ENCODE results near the gene HECTD2. TPM values are rescaled to one million over a fixed set of nuclear protein-coding genes. Genes with fewer than 3 reads are reported as not detected.

HECTD2 gene
- total and polyA plus RNA-seq, 7 donors: 1.7 to 15.0 (median 6.8) TPM

DNA sequence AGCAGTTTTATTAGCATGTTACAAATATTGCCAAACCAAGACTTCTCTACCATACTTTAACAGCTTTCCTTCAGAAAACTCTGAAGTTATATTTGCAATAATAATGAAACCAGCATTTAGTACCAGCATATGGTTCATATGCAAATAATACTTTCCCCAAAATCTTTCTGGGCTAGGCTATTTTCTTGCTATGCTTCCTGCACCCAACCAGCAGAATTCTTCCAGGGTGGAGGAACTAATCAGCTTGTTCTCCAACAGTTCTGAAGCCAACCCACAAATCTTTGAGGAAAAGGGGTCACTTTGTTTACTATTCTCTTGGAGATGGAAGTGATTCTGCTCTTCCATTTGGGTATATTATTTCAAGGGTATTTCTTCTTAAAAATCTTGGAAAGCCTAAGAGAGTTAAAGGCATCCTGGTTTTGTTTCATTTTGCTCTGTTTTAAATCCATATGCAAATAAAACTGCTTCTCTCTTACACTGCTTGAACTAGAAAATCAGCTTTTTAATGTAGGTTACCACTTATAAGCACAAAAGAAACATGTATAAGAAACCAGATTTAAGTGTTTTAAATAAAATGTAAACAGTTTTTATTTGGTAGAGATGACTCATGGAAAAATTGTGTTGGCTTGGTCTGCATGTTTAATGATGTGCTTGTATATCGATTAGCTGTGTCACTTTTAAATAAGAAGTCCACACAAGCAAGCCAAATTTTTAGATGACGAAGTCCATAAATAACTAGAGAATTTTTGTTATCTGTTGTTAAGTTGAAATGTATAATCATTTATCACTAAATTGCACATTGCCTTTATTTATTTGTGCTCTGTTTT, 103.7 kb downstream of the HECTD2 start:
- peak overlapping the region; percentile 1 for H3K27ac ChIP-seq
- DNase-seq: no peak
- no peaks in the 10 kb centered on the region for H3K4me1 ChIP-seq
- WGBS, 3 donors: 76 to 85% (median 80%) methylated on average over 2 of the region's 2 CpGs
- TF ChIP-seq, protein P1, sequence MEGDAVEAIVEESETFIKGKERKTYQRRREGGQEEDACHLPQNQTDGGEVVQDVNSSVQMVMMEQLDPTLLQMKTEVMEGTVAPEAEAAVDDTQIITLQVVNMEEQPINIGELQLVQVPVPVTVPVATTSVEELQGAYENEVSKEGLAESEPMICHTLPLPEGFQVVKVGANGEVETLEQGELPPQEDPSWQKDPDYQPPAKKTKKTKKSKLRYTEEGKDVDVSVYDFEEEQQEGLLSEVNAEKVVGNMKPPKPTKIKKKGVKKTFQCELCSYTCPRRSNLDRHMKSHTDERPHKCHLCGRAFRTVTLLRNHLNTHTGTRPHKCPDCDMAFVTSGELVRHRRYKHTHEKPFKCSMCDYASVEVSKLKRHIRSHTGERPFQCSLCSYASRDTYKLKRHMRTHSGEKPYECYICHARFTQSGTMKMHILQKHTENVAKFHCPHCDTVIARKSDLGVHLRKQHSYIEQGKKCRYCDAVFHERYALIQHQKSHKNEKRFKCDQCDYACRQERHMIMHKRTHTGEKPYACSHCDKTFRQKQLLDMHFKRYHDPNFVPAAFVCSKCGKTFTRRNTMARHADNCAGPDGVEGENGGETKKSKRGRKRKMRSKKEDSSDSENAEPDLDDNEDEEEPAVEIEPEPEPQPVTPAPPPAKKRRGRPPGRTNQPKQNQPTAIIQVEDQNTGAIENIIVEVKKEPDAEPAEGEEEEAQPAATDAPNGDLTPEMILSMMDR (IDR thresholded peaks at IDR 0.05): no peak
- ATAC-seq: no peak
- no peaks in the 10 kb centered on the region for H3K9me3 ChIP-seq
- no peak overlapping the region for H3K4me3 ChIP-seq
- H3K36me3 ChIP-seq (ENCODE audit: insufficient read depth in 1 of 2, low read depth in 1 of 2): peaks cover 0 to 14% of the 10 kb centered on the region in 2 donors
- no peaks in the 10 kb centered on the region for H3K27me3 ChIP-seq (ENCODE audit: insufficient read depth in 3 of 3, low read length in 2 of 3)
- intact Hi-C loops (cut with DNase I): no loop called here

DNA sequence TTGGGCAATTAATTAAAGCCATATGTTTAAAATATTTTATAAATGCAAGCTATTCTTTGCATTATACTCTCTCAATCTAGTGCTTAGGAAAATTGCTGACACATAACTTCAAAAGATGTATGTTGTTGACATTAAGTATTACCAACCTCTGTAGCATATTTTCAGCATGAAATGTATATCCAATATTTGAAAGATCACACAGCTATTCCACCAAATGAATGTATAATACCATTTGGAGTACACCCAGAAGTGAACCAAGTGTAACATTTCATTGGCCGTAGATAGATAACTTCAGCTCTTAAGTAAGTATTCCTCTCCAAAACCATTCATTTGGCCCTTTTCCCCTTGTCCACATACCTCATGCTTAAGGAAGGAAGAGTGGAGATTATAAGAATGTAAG, 104.6 kb downstream of the HECTD2 start:
- TF ChIP-seq, protein P1 (IDR thresholded peaks at IDR 0.05): no peak
- Histone ChIP-seq H3K4me3 (no peak overlapping the region), H3K4me1 (no peaks in the 10 kb centered on the region), H3K27ac (no peak overlapping the region), H3K9me3 (no peaks in the 10 kb centered on the region), H3K36me3 (ENCODE audit: insufficient read depth in 1 of 2, low read depth in 1 of 2) (peaks cover 0 to 14% of the 10 kb centered on the region in 2 donors), H3K27me3 (ENCODE audit: insufficient read depth in 3 of 3, low read length in 2 of 3) (no peaks in the 10 kb centered on the region)
- WGBS, 3 donors: 57 to 87% (median 71%) methylated on average over 1 of the region's 1 CpG
- ATAC-seq: no peak
- no peak for DNase-seq
- intact Hi-C loops (cut with DNase I): no loop called here

DNA sequence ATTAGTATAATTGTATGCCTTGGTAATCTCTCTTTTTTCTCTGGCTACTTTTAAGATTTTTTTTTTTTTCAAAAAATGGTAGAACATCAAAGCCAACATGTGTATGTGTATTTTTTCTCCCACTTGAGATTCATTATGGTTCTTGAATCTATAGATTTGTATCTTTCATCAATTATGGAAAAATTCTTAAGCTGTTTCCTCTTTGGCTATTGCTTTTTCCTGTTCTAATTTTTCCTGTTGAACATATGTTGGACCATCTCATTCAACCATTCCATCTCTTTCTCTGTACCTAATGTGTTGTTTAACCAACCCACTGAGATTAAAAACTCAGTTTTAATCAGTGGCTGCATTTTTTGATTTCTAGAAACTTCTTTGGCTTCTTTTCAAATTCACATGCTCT, 107.2 kb downstream of the HECTD2 start:
- ATAC-seq: no peak
- Histone ChIP-seq H3K27me3 (ENCODE audit: insufficient read depth in 3 of 3, low read length in 2 of 3) (no peaks in the 10 kb centered on the region), H3K4me1 (peaks cover 9% of the 10 kb centered on the region), H3K4me3 (no peak overlapping the region), H3K9me3 (no peaks in the 10 kb centered on the region), H3K27ac (no peak overlapping the region), H3K36me3 (ENCODE audit: insufficient read depth in 1 of 2, low read depth in 1 of 2) (peaks cover 0 to 6% of the 10 kb centered on the region in 2 donors)
- intact Hi-C loops (cut with DNase I): no loop called here
- no peak for DNase-seq
- TF ChIP-seq, protein P1 (IDR thresholded peaks at IDR 0.05): no peak

DNA sequence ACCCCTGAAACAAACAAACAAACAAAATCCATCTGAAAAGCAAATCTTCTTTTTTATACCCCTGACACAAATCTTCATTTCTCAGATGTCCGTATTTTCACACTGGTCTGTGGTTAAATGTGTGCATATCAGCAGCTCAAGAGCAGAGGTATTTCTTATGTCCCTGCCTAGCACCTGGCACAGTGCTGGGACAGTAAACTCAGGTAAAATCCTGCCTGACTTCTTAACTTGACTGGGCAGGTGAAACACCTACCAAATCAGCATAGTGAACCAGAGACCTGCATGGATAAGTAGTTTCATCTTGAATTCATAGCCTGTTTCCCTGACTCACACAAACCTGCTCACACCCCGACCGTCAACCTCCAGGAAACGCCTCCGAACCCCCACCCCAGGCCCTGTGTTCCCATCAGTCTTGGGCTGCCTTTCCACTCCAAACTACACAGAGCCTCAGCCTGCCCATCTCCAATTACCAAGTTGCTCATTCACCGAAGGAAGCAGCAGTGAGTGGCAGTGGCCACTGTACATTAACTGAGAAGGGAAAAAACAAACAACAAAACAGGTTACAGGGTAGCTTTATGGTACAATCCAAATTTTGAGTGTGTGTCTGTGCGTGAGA, 109.9 kb downstream of the HECTD2 start:
- no peak for DNase-seq
- no peak overlapping the region for H3K4me3 ChIP-seq
- TF ChIP-seq, protein P1 (IDR thresholded peaks at IDR 0.05): no peak
- WGBS, 3 donors: 58 to 79% (median 79%) methylated on average over 7 of the region's 7 CpGs
- no peaks in the 10 kb centered on the region for H3K36me3 ChIP-seq (ENCODE audit: insufficient read depth in 1 of 2, low read depth in 1 of 2)
- ATAC-seq: peak; percentile 39 to 58 (median 52)
- H3K27me3 ChIP-seq (ENCODE audit: insufficient read depth in 3 of 3, low read length in 2 of 3): no peaks in the 10 kb centered on the region
- H3K27ac ChIP-seq: no peak overlapping the region
- no peaks in the 10 kb centered on the region for H3K9me3 ChIP-seq
- intact Hi-C loops (cut with DNase I): no loop called here
- peaks cover 9% of the 10 kb centered on the region for H3K4me1 ChIP-seq
